DND-41 (cell line): ENCODE results near the gene NOL7.

Source experiments
- CTCF ChIP-seq: IDR thresholded peaks from 2 replicates; pipeline ENCODE4 v1.5.1; 2012; ENCODE audit warnings: borderline replicate concordance, low read length, moderate library complexity, mild to moderate bottlenecking; ENCODE audit not compliant: poor library complexity, severe bottlenecking; ENCODE audit errors: extremely low read depth
- EZH2 ChIP-seq: IDR thresholded peaks from 3 replicates; pipeline ENCODE4 v1.6.1; 2012; ENCODE audit warnings: borderline replicate concordance, low read depth, mild to moderate bottlenecking, moderate library complexity, low read length, inconsistent platforms; ENCODE audit not compliant: severe bottlenecking

- TF ChIP-seq CTCF (no peak), EZH2 (no peak)
Measured at GRCh38 chr6:13660273-13660672, 45.1 kb downstream of the NOL7 start.
